ENCODE data around the gene E2F1. TPM values are rescaled to one million over a fixed set of nuclear protein-coding genes. Genes with fewer than 3 reads are reported as not detected.

E2F1 gene
- total RNA-seq, 2 experiments from 2014 or later: 128 to 148 TPM

DNA sequence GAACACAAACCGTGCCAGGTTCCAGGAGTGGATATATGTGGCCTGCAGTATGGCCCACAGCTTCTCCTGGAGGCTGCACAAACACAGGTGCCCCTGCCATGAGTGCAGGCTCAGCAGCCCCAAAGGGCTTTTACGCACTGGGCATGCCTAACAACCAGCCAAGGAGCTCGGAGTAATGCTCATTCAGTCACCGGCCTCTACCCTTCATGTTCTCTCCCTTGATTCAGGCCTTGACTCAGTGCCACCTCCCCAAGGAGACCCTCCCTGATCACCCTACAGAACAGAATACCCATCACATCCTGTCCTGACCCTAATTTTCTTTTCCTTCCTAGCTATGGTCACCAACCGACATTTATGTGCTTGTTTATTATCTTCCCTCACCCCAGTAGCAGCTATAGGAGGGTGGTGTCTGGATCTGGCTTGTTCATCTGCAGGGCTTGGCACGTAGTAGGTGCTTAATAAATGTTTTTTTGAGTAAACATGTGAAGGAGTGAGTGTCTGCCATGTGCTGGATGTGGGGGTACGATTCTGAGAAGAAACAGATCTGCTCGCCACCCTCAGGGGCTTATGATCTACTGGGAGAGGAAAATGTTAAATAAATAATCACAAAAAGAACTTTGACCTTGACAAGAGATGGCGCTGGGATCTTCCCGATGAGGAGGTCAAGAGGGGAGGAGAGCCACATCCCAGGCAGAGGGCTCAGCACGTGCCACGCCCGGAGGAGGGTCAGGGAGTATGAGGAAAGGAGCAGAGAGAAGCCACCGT is 24.7 kb upstream of the E2F1 start:
- intact Hi-C loops (cut with micrococcal nuclease; ENCODE audit: unreplicated experiment): no loop called here
- no peaks in the 10 kb centered on the region for H4K20me1 ChIP-seq (ENCODE audit: insufficient read depth, low read length)
- no peak for TF ChIP-seq EZH2phosphoT487 (IDR thresholded peaks at IDR 0.05; ENCODE audit: borderline replicate concordance, low read depth, low read length)
- no peaks in the 10 kb centered on the region for H3K79me2 ChIP-seq (ENCODE audit: insufficient read depth, low read depth, low read length)
- no peak overlapping the region for H2AFZ ChIP-seq (ENCODE audit: low read length)
- peaks cover under 1% of the 10 kb centered on the region for H3K4me1 ChIP-seq (ENCODE audit: insufficient read depth, low read length, poor library complexity, severe bottlenecking)
- H3K4me2 ChIP-seq (ENCODE audit: low read length): no peak overlapping the region
- ChIA-PET POLR2A (no interaction called here), CTCF (ENCODE audit: unreplicated experiment) (no interaction called here)
- H3K27ac ChIP-seq (ENCODE audit: low read depth, low read length, poor library complexity, severe bottlenecking): no peak overlapping the region
- BruUV-seq (replicated peaks): no TSS peak
- no peaks in the 10 kb centered on the region for H3K9me2 ChIP-seq (ENCODE audit: insufficient read depth, low read length)
- no peak overlapping the region for H3K4me3 ChIP-seq (ENCODE audit: low read depth, low read length, poor library complexity, severe bottlenecking)
- no peak for DNase-seq (ENCODE audit: low spot score)
- H3K9me3 ChIP-seq (ENCODE audit: low read length): no peaks in the 10 kb centered on the region
- H3K36me3 ChIP-seq (ENCODE audit: insufficient read depth, low read length): no peaks in the 10 kb centered on the region

- Histone ChIP-seq H3K36me3 (ENCODE audit: insufficient read depth, low read length) (no peaks in the 10 kb centered on the region), H3K4me3 (ENCODE audit: low read depth, low read length, poor library complexity, severe bottlenecking) (no peak overlapping the region), H3K79me2 (ENCODE audit: insufficient read depth, low read depth, low read length) (no peaks in the 10 kb centered on the region), H3K9me3 (ENCODE audit: low read length) (no peaks in the 10 kb centered on the region), H3K4me1 (ENCODE audit: insufficient read depth, low read length, poor library complexity, severe bottlenecking) (peaks cover 5% of the 10 kb centered on the region), H3K4me2 (ENCODE audit: low read length) (no peak overlapping the region), H3K27ac (ENCODE audit: low read depth, low read length, poor library complexity, severe bottlenecking) (no peak overlapping the region), H2AFZ (ENCODE audit: low read length) (no peak overlapping the region), H4K20me1 (ENCODE audit: insufficient read depth, low read length) (no peaks in the 10 kb centered on the region), H3K9me2 (ENCODE audit: insufficient read depth, low read length) (no peaks in the 10 kb centered on the region)
- ChIA-PET CTCF (ENCODE audit: unreplicated experiment) (no interaction called here), POLR2A (interaction anchor here (0.5 kb wide), 1 partner anchor 17 kb away, joined by 5 read pairs; no protein-coding TSS in a partner anchor)
- no peak for TF ChIP-seq EZH2phosphoT487 (IDR thresholded peaks at IDR 0.05; ENCODE audit: borderline replicate concordance, low read depth, low read length)
- TF ChIP-seq, protein P1, sequence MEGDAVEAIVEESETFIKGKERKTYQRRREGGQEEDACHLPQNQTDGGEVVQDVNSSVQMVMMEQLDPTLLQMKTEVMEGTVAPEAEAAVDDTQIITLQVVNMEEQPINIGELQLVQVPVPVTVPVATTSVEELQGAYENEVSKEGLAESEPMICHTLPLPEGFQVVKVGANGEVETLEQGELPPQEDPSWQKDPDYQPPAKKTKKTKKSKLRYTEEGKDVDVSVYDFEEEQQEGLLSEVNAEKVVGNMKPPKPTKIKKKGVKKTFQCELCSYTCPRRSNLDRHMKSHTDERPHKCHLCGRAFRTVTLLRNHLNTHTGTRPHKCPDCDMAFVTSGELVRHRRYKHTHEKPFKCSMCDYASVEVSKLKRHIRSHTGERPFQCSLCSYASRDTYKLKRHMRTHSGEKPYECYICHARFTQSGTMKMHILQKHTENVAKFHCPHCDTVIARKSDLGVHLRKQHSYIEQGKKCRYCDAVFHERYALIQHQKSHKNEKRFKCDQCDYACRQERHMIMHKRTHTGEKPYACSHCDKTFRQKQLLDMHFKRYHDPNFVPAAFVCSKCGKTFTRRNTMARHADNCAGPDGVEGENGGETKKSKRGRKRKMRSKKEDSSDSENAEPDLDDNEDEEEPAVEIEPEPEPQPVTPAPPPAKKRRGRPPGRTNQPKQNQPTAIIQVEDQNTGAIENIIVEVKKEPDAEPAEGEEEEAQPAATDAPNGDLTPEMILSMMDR (conservative IDR thresholded peaks at IDR 0.05; ENCODE audit: low read length): no peak
- intact Hi-C loops (cut with micrococcal nuclease; ENCODE audit: unreplicated experiment): no loop called here
- BruUV-seq (replicated peaks): no TSS peak
- DNase-seq (ENCODE audit: low spot score): no peak
Measured at GRCh38 chr20:33709905-33710541, 23.8 kb upstream of the E2F1 start.

DNA sequence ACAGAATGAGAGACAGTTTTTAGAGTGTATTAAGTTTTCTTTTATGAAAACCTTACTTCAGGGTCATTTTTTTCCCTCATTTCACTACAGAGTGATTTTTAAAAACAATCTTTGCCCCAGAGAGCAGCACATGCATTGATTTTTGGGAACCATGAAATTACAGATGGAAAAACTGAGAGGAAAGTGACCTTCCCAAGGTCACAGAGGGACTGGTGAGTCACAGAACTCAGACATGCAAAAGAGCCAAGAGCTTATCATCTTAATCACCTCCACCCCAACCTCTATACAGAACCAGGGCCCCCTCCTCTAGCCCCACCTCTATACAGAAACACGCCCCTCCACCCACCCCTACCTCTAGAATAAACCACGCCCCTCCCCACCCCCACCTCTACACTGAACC is 23.2 kb upstream of the E2F1 start:
- Histone ChIP-seq H3K36me3 (ENCODE audit: insufficient read depth, low read length) (no peaks in the 10 kb centered on the region), H3K4me1 (ENCODE audit: insufficient read depth, low read length, poor library complexity, severe bottlenecking) (peaks cover 5% of the 10 kb centered on the region), H4K20me1 (ENCODE audit: insufficient read depth, low read length) (no peaks in the 10 kb centered on the region), H3K9me2 (ENCODE audit: insufficient read depth, low read length) (no peaks in the 10 kb centered on the region), H3K79me2 (ENCODE audit: insufficient read depth, low read depth, low read length) (no peaks in the 10 kb centered on the region), H3K27ac (ENCODE audit: low read depth, low read length, poor library complexity, severe bottlenecking) (no peak overlapping the region), H3K4me2 (ENCODE audit: low read length) (no peak overlapping the region), H3K9me3 (ENCODE audit: low read length) (no peaks in the 10 kb centered on the region), H3K4me3 (ENCODE audit: low read depth, low read length, poor library complexity, severe bottlenecking) (no peak overlapping the region), H2AFZ (ENCODE audit: low read length) (no peak overlapping the region)
- ChIA-PET POLR2A (interaction anchor here (0.5 to 0.6 kb wide), 2 partner anchors 16 to 52 kb away, joined by 4 to 5 read pairs; no protein-coding TSS in a partner anchor), CTCF (ENCODE audit: unreplicated experiment) (no interaction called here)
- BruUV-seq (replicated peaks): no TSS peak
- DNase-seq (ENCODE audit: low spot score): no peak
- TF ChIP-seq EZH2phosphoT487 (IDR thresholded peaks at IDR 0.05; ENCODE audit: borderline replicate concordance, low read depth, low read length): no peak
- TF ChIP-seq, protein P1 (conservative IDR thresholded peaks at IDR 0.05; ENCODE audit: low read length): no peak
- intact Hi-C loops (cut with micrococcal nuclease; ENCODE audit: unreplicated experiment): no loop called here

All from OCI-LY7 (cell line).